Spleen (tissue), 11 donors: ENCODE data around the gene NMNAT3. TPM values are rescaled to one million over a fixed set of nuclear protein-coding genes. Genes with fewer than 3 reads are reported as not detected.

Source experiments
- DNase-seq: peaks from one replicate; pipeline ENCODE4 v3.0.0-alpha.2; 2020
- H3K27ac ChIP-seq, 8 donors: fragments of 200-600 bp; sonication (generic) in 7 of 8; 1 replicate in 4 of 8; 2 replicates in 4 of 8; pipeline versions ENCODE4 v1.5.0 to v1.8.0; 2016 to 2021; ENCODE audit warnings: inconsistent platforms in 4 of 8, mild to moderate bottlenecking in 4 of 8, moderate library complexity in 1 of 8
- H3K27me3 ChIP-seq, 7 donors: fragments of 200-600 bp; sonication (generic) in 6 of 7; replicated peaks in 1 of 7; 1 replicate in 4 of 7; 2 replicates in 3 of 7; pipeline versions ENCODE4 v1.5.0 to v1.8.0; 2016 to 2021; ENCODE audit warnings: inconsistent platforms in 3 of 7, mild to moderate bottlenecking in 1 of 7
- H3K36me3 ChIP-seq, 6 donors: fragments of 200-600 bp; sonication (generic) in 5 of 6; 1 replicate in 4 of 6; 2 replicates in 2 of 6; pipeline versions ENCODE4 v1.5.0 to v1.8.0; 2016 to 2021; ENCODE audit warnings: inconsistent platforms in 2 of 6
- H3K4me1 ChIP-seq, 6 donors: fragments of 200-600 bp; sonication (generic) in 5 of 6; 1 replicate in 3 of 6; 2 replicates in 3 of 6; pipeline versions ENCODE4 v1.5.0 to v1.8.0; 2016 to 2021; ENCODE audit warnings: inconsistent platforms in 3 of 6
- H3K4me3 ChIP-seq, 8 donors: fragments of 200-600 bp; sonication (generic) in 7 of 8; 1 replicate in 4 of 8; 2 replicates in 4 of 8; pipeline versions ENCODE4 v1.5.0 to v1.8.0; 2016 to 2021; ENCODE audit warnings: inconsistent platforms in 4 of 8, mild to moderate bottlenecking in 4 of 8, moderate library complexity in 2 of 8
- H3K9me3 ChIP-seq, 8 donors: fragments of 200-600 bp; sonication (generic) in 7 of 8; 1 replicate in 4 of 8; 2 replicates in 4 of 8; pipeline versions ENCODE4 v1.5.0 to v1.8.0; 2016 to 2021; ENCODE audit warnings: inconsistent platforms in 4 of 8
- POLR2A ChIP-seq, 3 donors: fragments of 450-650 bp; IDR thresholded peaks; one replicate each; pipeline ENCODE4 v1.5.1; 2017; ENCODE audit warnings: antibody characterized with exemption in 3 of 3, mild to moderate bottlenecking in 1 of 3
- POLR2AphosphoS5 ChIP-seq, 3 donors: sonication (generic); formaldehyde crosslinking; IDR thresholded peaks; one replicate each; pipeline ENCODE4 v1.5.1; 2017; ENCODE audit warnings: antibody characterized with exemption in 3 of 3
- WGBS, 5 donors: extraction: QIAGEN DNeasy Blood & Tissue Kit in 3 of 5; methylation state at CpG; one replicate each; pipeline versions ENCODE4 v1.1.5 to v1.1.7; 2013 to 2018; 5-methylcytosine and 5-hydroxymethylcytosine counted together
- intact Hi-C: fragments of 100-400 bp; cut with DNase I; formaldehyde crosslinking; loops from one replicate; pipeline ENCODE4 v1.15.0; 2023; ENCODE audit warnings: low total_unique reads
- polyA plus RNA-seq, 3 donors: library from polyadenylated mRNA; stranded (reverse); fragments of 200-250 nt; gene quantifications; one replicate each; pipeline ENCODE4 v1.2.1, GENCODE V29; 2013
- total RNA-seq, 7 donors: library from RNA; depleted of rRNA in 3 of 7; stranded (reverse); fragments of >200 nt in 3 of 7; fragmentation: NEBNext Ultra II Directional in 4 of 7; extraction: Animal tissue kit (Norgen Biotek cat#: 25700) in 4 of 7; gene quantifications; one replicate each; pipeline versions ENCODE4 v1.1.0 to v1.2.1, GENCODE V29; 2016 to 2021
- TF ChIP-seq, protein P1 (sequence below), 11 experiments: fragments of 200-600 bp in 7 of 11; fragments of 450-650 bp in 4 of 11; sonication (generic) in 4 of 11; IDR thresholded peaks in 8 of 11; conservative IDR thresholded peaks in 3 of 11; 1 replicate in 7 of 11; 2 replicates in 4 of 11; pipeline versions ENCODE4 v1.4.0 to v1.8.0; 2016 to 2021; ENCODE audit warnings: antibody characterized with exemption in 11 of 11, inconsistent platforms in 4 of 11, mild to moderate bottlenecking in 1 of 11
- donor health status: healthy with polysubstance abuse.
- donor health status: DM: no; HTN: no; CAD: no; lungs with moderate emphysema.
- donor health status: DM: no; HTN: no; CAD: no.
- donor health status: Bipolar disorder and iron deficiency.
- donor health status: healthy.
- donor health status: DM: no; HTN: no; CAD: no.
- donor health status: DM: yes; HTN: yes; CAD: no.

The NMNAT3 gene
- total and polyA plus RNA-seq, 10 donors: 2.6 to 12.5 (median 7.0) TPM

DNA sequence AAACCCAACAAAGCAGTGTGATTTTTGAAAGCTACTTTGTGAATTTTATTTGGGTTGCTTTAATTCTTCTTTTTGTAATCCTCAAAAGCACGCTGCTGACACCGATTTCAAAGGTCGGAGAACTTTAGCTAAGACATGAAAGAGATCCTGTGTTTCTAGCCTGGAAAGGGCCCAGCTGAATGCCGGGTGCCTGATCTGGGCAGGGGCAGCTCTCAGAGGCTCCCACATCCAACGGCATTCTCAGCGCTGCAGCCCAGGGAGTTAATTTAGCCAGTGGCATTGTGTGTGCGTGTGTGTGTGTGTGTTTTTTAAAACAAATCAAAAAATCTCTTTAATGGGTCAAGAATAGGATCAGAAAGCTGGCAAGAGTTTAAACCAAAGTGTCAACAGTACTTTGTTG lies 144.8 kb downstream of the NMNAT3 start:
- H3K9me3 ChIP-seq: no peaks in the 10 kb centered on the region
- peaks cover 0 to 20% (median 0%) of the 10 kb centered on the region in 7 donors for H3K27me3 ChIP-seq
- 71 to 83% (median 75%) methylated on average over 7 of the region's 7 CpGs for WGBS, 5 donors
- peak overlapping the region in 3 of 8 donors; percentile 1 to 81 (median 14) for H3K27ac ChIP-seq
- H3K4me3 ChIP-seq: no peak overlapping the region
- H3K4me1 ChIP-seq: peaks cover 5 to 58% (median 34%) of the 10 kb centered on the region in 6 donors
- no peak for DNase-seq
- TF ChIP-seq, protein P1, sequence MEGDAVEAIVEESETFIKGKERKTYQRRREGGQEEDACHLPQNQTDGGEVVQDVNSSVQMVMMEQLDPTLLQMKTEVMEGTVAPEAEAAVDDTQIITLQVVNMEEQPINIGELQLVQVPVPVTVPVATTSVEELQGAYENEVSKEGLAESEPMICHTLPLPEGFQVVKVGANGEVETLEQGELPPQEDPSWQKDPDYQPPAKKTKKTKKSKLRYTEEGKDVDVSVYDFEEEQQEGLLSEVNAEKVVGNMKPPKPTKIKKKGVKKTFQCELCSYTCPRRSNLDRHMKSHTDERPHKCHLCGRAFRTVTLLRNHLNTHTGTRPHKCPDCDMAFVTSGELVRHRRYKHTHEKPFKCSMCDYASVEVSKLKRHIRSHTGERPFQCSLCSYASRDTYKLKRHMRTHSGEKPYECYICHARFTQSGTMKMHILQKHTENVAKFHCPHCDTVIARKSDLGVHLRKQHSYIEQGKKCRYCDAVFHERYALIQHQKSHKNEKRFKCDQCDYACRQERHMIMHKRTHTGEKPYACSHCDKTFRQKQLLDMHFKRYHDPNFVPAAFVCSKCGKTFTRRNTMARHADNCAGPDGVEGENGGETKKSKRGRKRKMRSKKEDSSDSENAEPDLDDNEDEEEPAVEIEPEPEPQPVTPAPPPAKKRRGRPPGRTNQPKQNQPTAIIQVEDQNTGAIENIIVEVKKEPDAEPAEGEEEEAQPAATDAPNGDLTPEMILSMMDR (IDR thresholded peaks at IDR 0.05 in 8 of 11, conservative IDR thresholded peaks at IDR 0.05 in 3 of 11): no peak
- intact Hi-C loops: no loop called here
- H3K36me3 ChIP-seq: no peaks in the 10 kb centered on the region

DNA sequence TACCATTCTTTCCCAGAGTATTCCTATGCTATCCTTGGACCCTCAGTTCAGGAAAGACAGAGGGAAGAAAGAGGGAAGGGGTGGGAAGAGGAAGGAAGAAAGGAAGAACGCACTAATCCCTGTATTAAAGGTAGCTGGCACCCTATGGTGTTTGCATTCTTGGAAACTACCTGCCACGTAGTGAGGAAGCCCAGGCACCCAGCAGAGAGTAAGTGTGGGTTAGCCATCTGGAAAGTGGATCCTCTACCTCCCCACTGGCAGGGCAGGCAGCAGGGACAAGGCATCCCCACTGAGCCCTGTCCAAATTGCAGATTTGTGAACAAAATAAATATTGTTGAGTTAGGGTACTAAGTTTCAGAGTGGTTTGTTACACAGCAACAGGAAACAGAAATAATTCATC lies 147.1 kb downstream of the NMNAT3 start:
- no peaks in the 10 kb centered on the region for H3K9me3 ChIP-seq
- no peaks in the 10 kb centered on the region for H3K36me3 ChIP-seq
- peaks cover 5 to 41% (median 20%) of the 10 kb centered on the region in 6 donors for H3K4me1 ChIP-seq
- H3K27me3 ChIP-seq: no peaks in the 10 kb centered on the region
- peak overlapping the region in 5 of 8 donors; percentile 18 to 81 (median 38) for H3K27ac ChIP-seq
- no peak overlapping the region for H3K4me3 ChIP-seq
- TF ChIP-seq POLR2A (IDR thresholded peaks at IDR 0.05): no peak
- TF ChIP-seq, protein P1 (IDR thresholded peaks at IDR 0.05 in 8 of 11, conservative IDR thresholded peaks at IDR 0.05 in 3 of 11): no peak
- TF ChIP-seq POLR2AphosphoS5 (IDR thresholded peaks at IDR 0.05): no peak
- 67 to 83% (median 75%) methylated on average over 2 of the region's 2 CpGs for whole genome bisulfite sequencing, 5 donors
- intact Hi-C loops: no loop called here
- no peak for DNase-seq

DNA sequence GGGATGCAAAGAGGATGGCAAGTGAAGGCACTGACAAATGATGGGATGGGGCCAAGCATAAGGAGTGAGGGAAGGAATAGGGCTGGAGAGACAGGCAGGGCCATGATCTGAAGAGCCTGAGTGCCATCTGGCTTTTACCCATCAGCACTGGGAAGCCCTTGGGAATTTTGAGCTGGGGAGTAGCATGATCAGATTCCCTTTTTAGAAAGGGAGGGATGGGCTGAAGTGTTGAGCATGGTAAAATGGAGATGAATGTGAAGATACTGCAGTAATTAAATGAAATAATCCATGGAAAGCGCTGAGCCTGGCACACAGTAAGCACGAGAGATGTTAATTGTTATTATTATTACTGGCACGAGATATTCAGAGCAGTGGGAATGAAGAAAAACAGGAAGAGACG lies 148.1 kb downstream of the NMNAT3 start:
- 71 to 88% (median 75%) methylated on average over 4 of the region's 4 CpGs for WGBS, 5 donors
- Histone ChIP-seq H3K9me3 (no peaks in the 10 kb centered on the region), H3K36me3 (no peaks in the 10 kb centered on the region), H3K27ac (no peak overlapping the region), H3K4me3 (no peak overlapping the region), H3K27me3 (no peaks in the 10 kb centered on the region), H3K4me1 (peaks cover 3 to 30% (median 11%) of the 10 kb centered on the region in 6 donors)
- no peak for DNase-seq
- TF ChIP-seq, protein P1 (IDR thresholded peaks at IDR 0.05 in 8 of 11, conservative IDR thresholded peaks at IDR 0.05 in 3 of 11): no peak
- TF ChIP-seq POLR2AphosphoS5 (IDR thresholded peaks at IDR 0.05) (no peak), POLR2A (IDR thresholded peaks at IDR 0.05) (no peak)
- intact Hi-C loops: no loop called here

DNA sequence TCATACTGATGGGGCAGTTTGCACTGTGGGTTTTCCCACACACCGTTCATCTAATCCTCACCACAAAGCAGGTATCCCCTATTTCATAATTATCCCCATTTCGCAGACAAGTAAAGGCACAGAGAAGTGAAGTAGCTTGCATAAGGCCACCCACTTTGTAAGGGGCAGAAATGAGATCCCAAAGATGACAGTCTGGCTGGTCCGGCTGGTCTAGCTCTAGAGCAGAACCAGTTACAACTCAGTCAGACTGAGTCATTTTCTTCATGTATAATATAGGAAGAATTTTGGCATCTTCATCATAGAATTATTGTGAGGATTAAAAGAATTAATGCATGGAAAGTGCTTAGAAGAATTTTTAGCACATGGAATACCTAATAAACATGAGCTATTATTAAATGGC lies 148.8 kb downstream of the NMNAT3 start:
- DNase-seq: no peak
- no peaks in the 10 kb centered on the region for H3K9me3 ChIP-seq
- TF ChIP-seq, protein P1 (IDR thresholded peaks at IDR 0.05 in 8 of 11, conservative IDR thresholded peaks at IDR 0.05 in 3 of 11): no peak
- peaks cover 0 to 23% (median 4%) of the 10 kb centered on the region in 6 donors for H3K4me1 ChIP-seq
- no peaks in the 10 kb centered on the region for H3K27me3 ChIP-seq
- H3K27ac ChIP-seq: no peak overlapping the region
- intact Hi-C loops: no loop called here
- H3K36me3 ChIP-seq: no peaks in the 10 kb centered on the region
- WGBS, 5 donors: 86 to 92% (median 86%) methylated on average over 3 of the region's 3 CpGs
- H3K4me3 ChIP-seq: no peak overlapping the region
